Fibroblast of skin of left quadriceps (primary cell): Measurements from ENCODE around the gene NINJ1.
"Not testable (repeated sequence)": the region's sequence is repeated elsewhere in the genome, so short reads cannot be mapped to it uniquely, and the experiment has no call there.

ENCODE experiments used
- DNase-seq, 2 experiments: peaks; one replicate each; pipeline ENCODE4 v3.0.0-alpha.2; 2013; ENCODE audit warnings: low read depth in 2 of 2

Gene NINJ1

GRCh38 chr9:93159601-93160471, 25.8 kb upstream of the NINJ1 start:
- peak; percentile 36 to 45 for DNase-seq

- no peak for DNase-seq
Measured at GRCh38 chr9:93156475-93157008, 22.5 kb upstream of the NINJ1 start.

GRCh38 chr9:93155716-93156474, 21.8 kb upstream of the NINJ1 start:
- no peak for DNase-seq

- no peak for DNase-seq
Measured at GRCh38 chr9:93154293-93154903, 20.3 kb upstream of the NINJ1 start.

- DNase-seq, result no peak
Measured at GRCh38 chr9:93151097-93151784, 17.2 kb upstream of the NINJ1 start.

GRCh38 chr9:93149361-93149760, 15.3 kb upstream of the NINJ1 start:
- no peak for DNase-seq

- DNase-seq, result no peak
Measured at GRCh38 chr9:93148721-93149120, 14.7 kb upstream of the NINJ1 start.

GRCh38 chr9:93147632-93148031, 13.6 kb upstream of the NINJ1 start:
- DNase-seq, result no peak

- DNase-seq, result not testable (repeated sequence)
Measured at GRCh38 chr9:93146696-93147095, 12.6 kb upstream of the NINJ1 start.

- no peak for DNase-seq
Measured at GRCh38 chr9:93143830-93144530, 9.9 kb upstream of the NINJ1 start.

GRCh38 chr9:93141771-93142483, 7.9 kb upstream of the NINJ1 start:
- no peak for DNase-seq

- DNase-seq, result no peak
Measured at GRCh38 chr9:93139365-93140182, 5.5 kb upstream of the NINJ1 start.

- DNase-seq, result no peak
Measured at GRCh38 chr9:93138171-93138764, 4.2 kb upstream of the NINJ1 start.

- DNase-seq, result no peak
Measured at GRCh38 chr9:93137362-93137761, 3.3 kb upstream of the NINJ1 start.

- DNase-seq, result no peak
Measured at GRCh38 chr9:93136011-93136440, 2.0 kb upstream of the NINJ1 start.

- DNase-seq, result no peak
Measured at GRCh38 chr9:93134740-93135444, 841 bp upstream of the NINJ1 start.

- peak in 1 of 2 experiments; percentile 12 for DNase-seq
Measured at GRCh38 chr9:93133681-93134014, 403 bp downstream of the NINJ1 start.

- DNase-seq, result no peak
Measured at GRCh38 chr9:93132946-93133680, 938 bp downstream of the NINJ1 start.
